Tibial artery (tissue), 4 donors: ENCODE results near the gene ZSCAN30.
"Not testable (repeated sequence)": the region's sequence is repeated elsewhere in the genome, so short reads cannot be mapped to it uniquely, and the experiment has no call there.

Source experiments
- DNase-seq, 2 donors: peaks; one replicate each; pipeline ENCODE4 v3.0.0-alpha.2; 2019
- H3K27ac ChIP-seq, 2 donors: fragments of 200-600 bp; sonication (generic) in 1 of 2; 1 replicate in 1 of 2; 2 replicates in 1 of 2; pipeline ENCODE4 v1.5.1; 2018 to 2019; ENCODE audit warnings: mild to moderate bottlenecking in 1 of 2
- H3K27me3 ChIP-seq, 2 donors: fragments of 200-600 bp; sonication (generic) in 1 of 2; one replicate each; pipeline versions ENCODE4 v1.5.1 to v1.6.0; 2016 to 2019
- H3K36me3 ChIP-seq, 3 donors: fragments of 200-600 bp; sonication (generic) in 2 of 3; one replicate each; pipeline ENCODE4 v1.5.1; 2016 to 2019; ENCODE audit warnings: mild to moderate bottlenecking in 2 of 3
- H3K4me1 ChIP-seq, 4 donors: fragments of 200-600 bp; sonication (generic) in 2 of 4; 1 replicate in 3 of 4; 2 replicates in 1 of 4; pipeline ENCODE4 v1.5.1; 2016 to 2019
- H3K4me3 ChIP-seq, 2 donors: fragments of 200-600 bp; sonication (generic) in 1 of 2; 1 replicate in 1 of 2; 2 replicates in 1 of 2; pipeline ENCODE4 v1.5.1; 2018 to 2019; ENCODE audit warnings: mild to moderate bottlenecking in 2 of 2
- H3K9me3 ChIP-seq, 3 donors: fragments of 200-600 bp; sonication (generic) in 1 of 3; one replicate each; pipeline ENCODE4 v1.5.1; 2016 to 2019
- intact Hi-C: fragments of 100-400 bp; cut with DNase I; formaldehyde crosslinking; loops from one replicate; pipeline ENCODE4 v1.15.0; 2023; ENCODE audit warnings: low total_unique reads
- TF ChIP-seq, protein P1 (sequence below), 2 experiments: fragments of 200-600 bp in 1 of 2; fragments of 450-650 bp in 1 of 2; IDR thresholded peaks; one replicate each; pipeline ENCODE4 v1.5.1; 2017 to 2019; ENCODE audit warnings: antibody characterized with exemption in 2 of 2, mild to moderate bottlenecking in 1 of 2, moderate library complexity in 1 of 2

ZSCAN30 gene

DNA sequence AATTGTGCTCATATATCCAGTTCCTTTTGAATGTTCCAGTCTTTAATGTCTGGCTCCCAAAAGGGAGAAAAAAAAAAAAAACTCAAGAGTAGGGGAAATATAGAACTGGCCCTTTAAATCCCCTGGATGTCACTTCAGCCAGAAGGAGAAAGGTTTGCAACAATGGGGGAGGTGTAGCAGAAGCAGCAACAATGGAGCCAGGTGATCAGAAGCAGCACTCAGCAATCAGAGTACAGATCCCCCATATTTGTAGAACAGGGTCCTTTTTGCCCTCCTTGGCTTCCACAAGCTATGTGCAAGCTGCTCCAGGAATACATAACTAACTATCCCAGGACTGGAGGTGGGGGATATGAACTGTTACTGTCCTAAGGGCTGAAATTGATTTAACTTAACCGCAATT is 75.0 kb downstream of the ZSCAN30 start:
- no peak overlapping the region for H3K27ac ChIP-seq
- H3K4me3 ChIP-seq, result no peak overlapping the region
- TF ChIP-seq, protein P1, sequence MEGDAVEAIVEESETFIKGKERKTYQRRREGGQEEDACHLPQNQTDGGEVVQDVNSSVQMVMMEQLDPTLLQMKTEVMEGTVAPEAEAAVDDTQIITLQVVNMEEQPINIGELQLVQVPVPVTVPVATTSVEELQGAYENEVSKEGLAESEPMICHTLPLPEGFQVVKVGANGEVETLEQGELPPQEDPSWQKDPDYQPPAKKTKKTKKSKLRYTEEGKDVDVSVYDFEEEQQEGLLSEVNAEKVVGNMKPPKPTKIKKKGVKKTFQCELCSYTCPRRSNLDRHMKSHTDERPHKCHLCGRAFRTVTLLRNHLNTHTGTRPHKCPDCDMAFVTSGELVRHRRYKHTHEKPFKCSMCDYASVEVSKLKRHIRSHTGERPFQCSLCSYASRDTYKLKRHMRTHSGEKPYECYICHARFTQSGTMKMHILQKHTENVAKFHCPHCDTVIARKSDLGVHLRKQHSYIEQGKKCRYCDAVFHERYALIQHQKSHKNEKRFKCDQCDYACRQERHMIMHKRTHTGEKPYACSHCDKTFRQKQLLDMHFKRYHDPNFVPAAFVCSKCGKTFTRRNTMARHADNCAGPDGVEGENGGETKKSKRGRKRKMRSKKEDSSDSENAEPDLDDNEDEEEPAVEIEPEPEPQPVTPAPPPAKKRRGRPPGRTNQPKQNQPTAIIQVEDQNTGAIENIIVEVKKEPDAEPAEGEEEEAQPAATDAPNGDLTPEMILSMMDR (IDR thresholded peaks at IDR 0.05), result no peak
- intact Hi-C loops, result no loop called here
- H3K36me3 ChIP-seq, result no peaks in the 10 kb centered on the region
- H3K4me1 ChIP-seq, result no peaks in the 10 kb centered on the region
- no peaks in the 10 kb centered on the region for H3K27me3 ChIP-seq
- no peaks in the 10 kb centered on the region for H3K9me3 ChIP-seq
- no peak for DNase-seq

DNA sequence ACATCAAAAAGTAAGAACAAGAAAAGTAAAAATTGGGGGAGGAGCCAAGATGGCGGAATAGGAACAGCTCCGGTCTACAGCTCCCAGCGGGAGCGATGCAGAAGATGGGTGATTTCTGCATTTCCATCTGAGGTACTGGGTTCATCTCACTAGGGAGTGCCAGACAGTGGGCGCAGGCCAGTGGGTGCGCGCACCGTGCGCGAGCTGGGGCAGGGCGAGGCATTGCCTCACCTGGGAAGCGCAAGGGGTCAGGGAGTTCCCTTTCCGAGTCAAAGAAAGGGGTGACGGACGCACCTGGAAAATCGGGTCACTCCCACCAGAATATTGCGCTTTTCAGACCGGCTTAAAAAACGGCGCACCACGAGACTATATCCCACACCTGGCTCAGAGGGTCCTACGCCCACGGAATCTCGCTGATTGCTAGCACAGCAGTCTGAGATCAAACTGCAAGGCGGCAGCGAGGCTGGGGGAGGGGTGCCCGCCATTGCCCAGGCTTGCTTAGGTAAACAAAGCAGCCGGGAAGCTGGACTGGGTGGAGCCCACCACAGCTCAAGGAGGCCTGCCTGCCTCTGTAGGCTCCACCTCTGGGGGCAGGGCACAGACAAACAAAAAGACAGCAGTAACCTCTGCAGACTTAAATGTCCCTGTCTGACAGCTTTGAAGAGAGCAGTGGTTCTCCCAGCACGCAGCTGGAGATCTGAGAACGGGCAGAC is 84.1 kb downstream of the ZSCAN30 start:
- intact Hi-C loops, H3K9me3 ChIP-seq, H3K36me3 ChIP-seq, H3K27ac ChIP-seq, H3K27me3 ChIP-seq, H3K4me1 ChIP-seq, H3K4me3 ChIP-seq, DNase-seq: not testable (repeated sequence)

DNA sequence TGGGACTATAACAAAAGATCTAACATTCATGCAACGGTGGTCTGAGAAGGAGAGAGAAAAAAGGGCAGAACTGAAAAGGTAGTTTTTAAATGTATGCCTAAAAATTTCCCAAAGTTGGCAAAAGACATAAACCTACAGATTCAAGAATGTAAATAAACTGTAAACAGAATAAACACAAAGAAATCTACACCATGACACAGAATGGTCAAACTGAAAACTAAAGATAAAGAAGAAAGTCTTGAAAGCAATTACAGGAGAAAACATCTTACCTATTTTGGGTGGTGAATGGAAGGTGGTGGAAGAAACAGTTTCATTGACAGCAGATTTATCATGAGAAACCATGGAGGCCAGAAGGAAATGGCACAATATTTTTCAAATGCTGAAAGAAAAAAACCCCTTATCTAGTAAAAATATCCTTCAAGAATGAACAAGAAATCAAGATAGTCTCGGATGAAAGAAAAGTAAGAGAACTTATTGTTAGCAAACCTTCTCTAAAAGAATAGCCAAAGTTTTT is 84.8 kb downstream of the ZSCAN30 start:
- TF ChIP-seq, protein P1 (IDR thresholded peaks at IDR 0.05), result no peak
- no peak for DNase-seq
- no peak overlapping the region for H3K4me3 ChIP-seq
- no peaks in the 10 kb centered on the region for H3K36me3 ChIP-seq
- H3K9me3 ChIP-seq, result no peaks in the 10 kb centered on the region
- no peak overlapping the region for H3K27ac ChIP-seq
- H3K4me1 ChIP-seq, result no peaks in the 10 kb centered on the region
- intact Hi-C loops, result no loop called here
- no peaks in the 10 kb centered on the region for H3K27me3 ChIP-seq

DNA sequence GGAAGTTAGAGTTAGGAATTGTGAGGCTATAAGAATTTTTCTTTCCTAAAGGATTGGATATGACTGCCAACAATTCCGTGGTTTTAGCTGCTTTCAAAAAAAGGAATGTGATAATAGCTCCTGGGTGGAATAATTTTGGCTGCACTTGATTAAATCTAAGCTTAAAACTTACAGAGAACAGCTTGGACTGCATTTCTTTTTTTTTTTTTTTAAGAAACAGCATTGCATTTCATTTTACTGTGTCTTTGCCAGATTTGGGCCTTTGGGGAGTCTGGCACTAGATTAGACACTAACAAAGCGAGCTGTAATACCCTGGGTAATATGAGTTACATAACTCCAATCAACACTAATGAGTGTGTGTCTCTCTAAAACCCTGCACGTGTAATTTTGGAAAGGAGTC is 87.0 kb downstream of the ZSCAN30 start:
- DNase-seq, result no peak
- no peaks in the 10 kb centered on the region for H3K4me1 ChIP-seq
- H3K27me3 ChIP-seq, result no peaks in the 10 kb centered on the region
- no peak overlapping the region for H3K4me3 ChIP-seq
- intact Hi-C loops, result no loop called here
- H3K27ac ChIP-seq, result no peak overlapping the region
- no peaks in the 10 kb centered on the region for H3K9me3 ChIP-seq
- H3K36me3 ChIP-seq, result no peaks in the 10 kb centered on the region
- TF ChIP-seq, protein P1 (IDR thresholded peaks at IDR 0.05), result no peak

DNA sequence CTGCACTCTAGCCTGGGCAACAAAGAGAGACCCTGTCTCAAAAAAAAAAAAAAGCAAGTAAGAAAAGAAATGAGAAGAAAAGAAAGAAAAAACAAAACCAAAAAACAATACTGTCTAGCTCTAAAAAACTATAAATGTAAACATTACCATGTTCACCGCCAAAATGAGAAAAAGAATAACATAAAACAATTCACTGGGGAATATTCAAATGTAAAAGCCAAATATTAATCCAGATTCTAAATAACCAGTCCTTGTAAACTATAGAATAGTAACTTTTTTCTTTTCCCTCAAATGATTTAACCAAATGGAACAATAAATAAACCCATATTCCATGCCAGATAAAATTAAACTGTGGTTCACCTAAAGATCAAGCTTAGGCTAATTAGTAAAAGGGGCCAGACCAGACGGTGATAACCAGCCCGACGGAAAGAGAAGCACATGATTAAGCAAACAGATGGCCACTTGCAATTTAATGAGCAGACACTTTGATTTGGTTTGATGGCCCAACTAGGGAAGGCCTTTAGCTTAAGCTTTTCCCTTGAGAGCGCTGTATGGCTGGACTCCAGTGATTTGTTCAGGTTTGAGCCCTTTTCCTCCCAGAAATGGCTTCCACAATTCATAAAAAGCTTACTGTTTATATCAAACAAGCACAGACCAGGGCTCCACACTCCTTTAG is 88.6 kb downstream of the ZSCAN30 start:
- Histone ChIP-seq H3K27ac (no peak overlapping the region), H3K27me3 (no peaks in the 10 kb centered on the region), H3K4me3 (no peak overlapping the region), H3K4me1 (no peaks in the 10 kb centered on the region), H3K36me3 (no peaks in the 10 kb centered on the region), H3K9me3 (no peaks in the 10 kb centered on the region)
- TF ChIP-seq, protein P1 (IDR thresholded peaks at IDR 0.05), result no peak
- DNase-seq, result no peak
- intact Hi-C loops, result no loop called here
